ENCODE measurements around the gene ATP5F1C. TPM values are rescaled to one million over a fixed set of nuclear protein-coding genes. Genes with fewer than 3 reads are reported as not detected.

Gene ATP5F1C
- total RNA-seq, 1 experiment from 2014 or later, result 189 TPM

- no peaks in the 10 kb centered on the region for H3K4me1 ChIP-seq (ENCODE audit: control insufficient read depth, insufficient read depth, low read length)
- no peak overlapping the region for H3K4me3 ChIP-seq (ENCODE audit: low read depth in 2 of 2, low read length in 2 of 2)
- no peak for TF ChIP-seq SIN3A (IDR thresholded peaks at IDR 0.05; ENCODE audit: borderline replicate concordance, insufficient read depth, low read depth, low read length)
- TF ChIP-seq POLR2AphosphoS5 (IDR thresholded peaks at IDR 0.05; ENCODE audit: low read depth, low read length), result no peak
- TF ChIP-seq TCF7L2 (IDR thresholded peaks at IDR 0.05; ENCODE audit: low read depth, low read length), result no peak
- TF ChIP-seq CTCF (IDR thresholded peaks at IDR 0.05), result peak; percentile 55
- TF ChIP-seq REST (IDR thresholded peaks at IDR 0.05; ENCODE audit: insufficient read depth in 1 of 2, low read depth in 2 of 2, low read length in 1 of 2), result no peak
- POLR2A ChIA-PET, result no interaction called here
- H3K36me3 ChIP-seq (ENCODE audit: control insufficient read depth, insufficient read depth, low read length), result peaks cover 23% of the 10 kb centered on the region
- in situ Hi-C loops (cut with HindIII; ENCODE audit: low pct_unique_long_range_greater_than_20kb, low sequenced_read_pairs), result no loop called here
- ATAC-seq (0 out of 2 replicates have a peak, but pooled peaks have one; percentile 56), DNase-seq (ENCODE audit: low read depth, low spot score) (peak; percentile 4)
- intact Hi-C loops (cut with micrococcal nuclease; ENCODE audit: unreplicated experiment), result no loop called here
- H3K27me3 ChIP-seq (ENCODE audit: control insufficient read depth, insufficient read depth, low read length), result no peaks in the 10 kb centered on the region
- CTCF ChIA-PET, result interaction anchor here (0.6 kb wide), 1 partner anchor 230 kb away, joined by 3 read pairs; no protein-coding TSS in a partner anchor
- H3K9me3 ChIP-seq (ENCODE audit: control insufficient read depth, insufficient read depth, low read depth, low read length), result no peaks in the 10 kb centered on the region
- no peak overlapping the region for H3K27ac ChIP-seq (ENCODE audit: low read length)
- no TSS peak for BruUV-seq (replicated peaks)
These were observed 31.5 kb upstream of the ATP5F1C start for GRCh38 chr10:7756360-7756992.

GRCh38 chr10:7763929-7764328 is 24.0 kb upstream of the ATP5F1C start:
- DNase-seq (ENCODE audit: low read depth, low spot score) (no peak), ATAC-seq (no peak)
- intact Hi-C loops (cut with micrococcal nuclease; ENCODE audit: unreplicated experiment), result no loop called here
- CTCF ChIA-PET, result no interaction called here
- in situ Hi-C loops (cut with HindIII; ENCODE audit: low pct_unique_long_range_greater_than_20kb, low sequenced_read_pairs), result no loop called here
- Histone ChIP-seq H3K27ac (ENCODE audit: low read length) (no peak overlapping the region), H3K4me3 (ENCODE audit: low read depth in 2 of 2, low read length in 2 of 2) (no peak overlapping the region), H3K27me3 (ENCODE audit: control insufficient read depth, insufficient read depth, low read length) (no peaks in the 10 kb centered on the region), H3K4me1 (ENCODE audit: control insufficient read depth, insufficient read depth, low read length) (no peaks in the 10 kb centered on the region), H3K9me3 (ENCODE audit: control insufficient read depth, insufficient read depth, low read depth, low read length) (no peaks in the 10 kb centered on the region), H3K36me3 (ENCODE audit: control insufficient read depth, insufficient read depth, low read length) (peaks cover 22% of the 10 kb centered on the region)
- POLR2A ChIA-PET, result no interaction called here
- no peak for TF ChIP-seq SIN3A (IDR thresholded peaks at IDR 0.05; ENCODE audit: borderline replicate concordance, insufficient read depth, low read depth, low read length)
- no peak for TF ChIP-seq POLR2AphosphoS5 (IDR thresholded peaks at IDR 0.05; ENCODE audit: low read depth, low read length)
- no peak for TF ChIP-seq CTCF (IDR thresholded peaks at IDR 0.05)
- BruUV-seq (replicated peaks), result no TSS peak
